Astrocyte of the spinal cord (primary cell): ENCODE measurements around the gene TBC1D13.
"Not testable (repeated sequence)": the region's sequence is repeated elsewhere in the genome, so short reads cannot be mapped to it uniquely, and the experiment has no call there.

Source experiments
- DNase-seq: peaks from one replicate; pipeline ENCODE4 v3.0.0; 2011; ENCODE audit warnings: low read depth, low spot score
- H3K4me3 ChIP-seq: 2 replicates; pipeline ENCODE4 v1.5.1; 2011; ENCODE audit warnings: low read depth, mild to moderate bottlenecking, low read length, moderate library complexity
- CTCF ChIP-seq: IDR thresholded peaks from 2 replicates; pipeline ENCODE4 v1.5.1; 2012; ENCODE audit warnings: low read depth, mild to moderate bottlenecking, low read length, inconsistent platforms
- in situ Hi-C: cut with HindIII; loops from 2 replicates; pipeline ENCODE4 v1.10.0; 2017; ENCODE audit warnings: low sequenced_read_pairs

The TBC1D13 gene

DNA sequence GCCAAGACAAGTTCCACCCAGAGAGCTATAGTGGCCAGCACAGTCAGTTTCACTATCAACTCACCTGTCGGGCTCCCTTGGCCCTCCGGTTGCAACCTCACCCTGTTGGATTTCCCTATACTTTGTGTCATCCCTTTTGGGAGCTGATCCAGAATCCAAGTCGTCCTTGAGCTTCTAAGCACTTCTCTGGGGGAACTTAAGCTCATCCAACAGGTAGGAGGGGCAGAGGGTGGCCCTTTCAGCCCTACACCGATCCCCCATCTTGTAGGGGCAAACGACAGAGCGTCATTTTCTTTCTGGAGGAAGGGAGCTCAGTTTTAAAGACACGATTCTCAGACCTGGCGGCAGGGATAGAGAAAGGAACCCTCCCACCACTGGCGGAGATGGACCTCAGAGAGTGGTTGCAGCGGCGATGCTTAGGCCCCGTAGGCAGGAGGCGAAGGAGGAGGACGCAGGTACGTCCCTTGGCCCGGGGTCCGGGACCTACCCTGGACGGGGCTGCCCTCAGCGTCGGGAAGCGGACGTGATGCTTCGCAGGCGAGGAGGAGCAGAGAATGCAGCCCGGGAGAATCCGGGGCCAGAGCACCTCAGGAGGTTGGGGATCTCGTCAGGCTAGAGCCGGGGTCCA is 15.8 kb upstream of the TBC1D13 start:
- H3K4me3 ChIP-seq: peak overlapping the region; percentile 72
- in situ Hi-C loops: no loop called here
- DNase-seq: no peak
- TF ChIP-seq CTCF: no peak

DNA sequence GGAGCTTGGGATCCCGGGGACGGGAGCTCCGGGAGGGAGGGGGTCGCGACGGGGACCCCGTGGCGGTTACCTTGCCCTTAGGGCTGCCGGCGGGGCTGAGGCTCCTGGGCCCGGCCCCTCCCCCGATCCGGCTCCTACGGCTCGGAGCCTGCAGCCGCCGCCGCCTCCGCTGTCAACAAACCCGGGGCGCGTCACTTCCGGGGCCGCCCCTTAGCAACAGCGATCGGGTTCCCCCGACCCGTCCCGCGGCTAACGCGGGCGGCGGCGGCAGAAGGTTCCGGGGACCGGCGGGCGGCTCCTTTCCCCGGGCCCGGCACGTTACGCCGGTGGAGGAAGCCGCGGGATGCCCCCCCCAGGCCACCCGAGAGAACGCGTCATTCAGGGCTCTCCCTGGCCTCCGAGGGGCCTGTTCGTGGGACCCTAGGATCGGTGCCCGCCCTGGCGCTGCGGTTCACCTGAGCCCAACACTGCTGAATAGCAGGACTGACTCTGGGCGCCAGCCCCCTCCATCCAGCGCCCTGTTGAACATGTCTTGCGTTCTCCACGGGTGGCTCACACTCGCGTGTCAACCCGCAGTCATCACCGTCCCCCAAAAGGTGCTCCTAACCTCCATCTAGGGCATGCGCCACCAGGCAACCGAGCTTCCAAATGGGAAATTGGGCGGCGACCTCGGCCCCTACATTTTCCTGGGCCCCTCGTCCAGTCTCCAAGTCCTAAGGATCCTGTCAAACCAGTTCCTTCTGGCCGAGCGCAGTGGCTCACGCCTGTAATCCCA is 15.1 kb upstream of the TBC1D13 start, which contains the start of gene ZER1:
Gene ZER1 (minus strand): TSS at position 183 of the 775 bp plus-strand sequence. CDS start 16,362 bp downstream, outside the sequence.
- DNase-seq: peak; percentile 89
- no peak for TF ChIP-seq CTCF
- H3K4me3 ChIP-seq: peak within 1 kb of the TSS; percentile 72
- in situ Hi-C loops: no loop called here

DNA sequence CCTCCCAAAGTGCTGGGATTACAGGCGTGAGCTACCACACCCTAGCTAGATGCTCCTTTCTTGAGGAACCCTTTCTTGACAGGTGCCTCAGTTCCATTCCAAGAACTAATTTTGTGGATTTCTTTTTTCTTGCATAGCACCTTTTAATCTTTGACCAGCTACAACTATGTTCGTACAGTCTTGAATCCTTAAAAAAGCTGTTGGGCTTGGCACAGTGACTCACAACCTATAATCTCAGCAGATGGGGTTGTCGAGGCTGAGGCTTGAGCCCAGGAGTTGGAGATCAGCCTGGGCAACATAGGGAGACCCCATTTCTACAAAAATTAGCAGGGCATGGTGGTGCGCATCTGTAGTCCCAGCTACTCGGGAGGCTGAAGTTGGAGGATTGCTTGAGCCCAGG is 14.0 kb upstream of the TBC1D13 start:
- in situ Hi-C loops: no loop called here
- no peak for DNase-seq
- no peak for TF ChIP-seq CTCF
- H3K4me3 ChIP-seq: no peak overlapping the region

DNA sequence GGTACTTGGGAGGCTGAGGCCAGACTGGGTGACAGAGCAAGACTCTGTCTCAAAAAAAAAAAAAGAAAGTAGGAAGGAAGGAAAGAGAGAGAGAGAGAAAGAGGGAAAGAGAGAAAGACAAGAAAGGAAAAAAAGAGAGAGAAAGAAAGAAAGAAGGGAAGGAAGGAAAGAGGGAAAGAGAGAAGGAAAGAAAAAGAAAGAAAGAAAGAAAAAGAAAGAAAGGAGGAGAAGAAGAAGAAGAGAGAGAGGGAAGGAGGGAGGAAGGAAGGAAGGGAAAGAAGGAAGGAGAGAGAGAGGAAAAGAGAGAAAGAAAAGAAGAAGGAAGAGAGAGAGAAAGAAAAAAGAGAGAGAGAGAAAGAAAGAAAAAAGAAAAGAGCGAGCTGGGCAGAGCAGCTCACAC is 12.2 kb upstream of the TBC1D13 start:
- no peak for DNase-seq
- in situ Hi-C loops: no loop called here
- no peak for TF ChIP-seq CTCF
- H3K4me3 ChIP-seq: no peak overlapping the region

DNA sequence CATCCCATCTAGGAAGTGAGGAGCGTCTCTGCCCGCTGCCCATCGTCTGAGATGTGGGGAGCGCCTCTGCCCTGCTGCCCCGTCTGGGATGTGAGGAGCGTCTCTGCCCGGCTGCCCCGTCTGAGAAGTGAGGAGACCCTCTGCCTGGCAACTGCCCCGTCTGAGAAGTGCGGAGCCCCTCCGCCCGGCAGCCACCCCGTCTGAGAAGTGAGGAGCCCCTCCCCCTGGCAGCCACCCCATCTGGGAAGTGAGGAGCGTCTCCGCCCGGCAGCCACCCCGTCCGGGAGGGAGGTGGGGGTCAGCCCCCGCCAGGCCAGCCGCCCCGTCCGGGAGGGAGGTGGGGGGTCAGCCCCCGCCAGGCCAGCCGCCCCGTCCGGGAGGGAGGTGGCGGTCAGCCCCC is 7.0 kb upstream of the TBC1D13 start:
- H3K4me3 ChIP-seq, in situ Hi-C loops, DNase-seq: not testable (repeated sequence)

- no peak overlapping the region for H3K4me3 ChIP-seq
- DNase-seq: no peak
- in situ Hi-C loops: no loop called here
- no peak for TF ChIP-seq CTCF
Observed at GRCh38 chr9:128781187-128782070, 5.6 kb upstream of the TBC1D13 start.
